PC-3 (cell line): Measurements from ENCODE around the gene TAS2R60. TPM values are rescaled to one million over a fixed set of nuclear protein-coding genes. Genes with fewer than 3 reads are reported as not detected.
"Not testable (repeated sequence)": the region's sequence is repeated elsewhere in the genome, so short reads cannot be mapped to it uniquely, and the experiment has no call there.

Experiments used
- ATAC-seq: fragments of 200-7000 bp; cut with Tn5 transposase; 2 replicates; pipeline ENCODE4 v1.9.1; 2020; ENCODE audit warnings: mild to moderate bottlenecking, moderate library complexity
- BruUV-seq: library from RNA; stranded (reverse); fragments of 400-500 nt; replicated peaks from 2 replicates; lab custom pipeline; 2021; lab: Mats Ljungman, UMichigan
- CTCF ChIA-PET: fragments of 300-600 bp; sonication (Branson Sonifier 250); formaldehyde crosslinking; loops from one replicate; lab custom pipeline; 2022; ENCODE audit warnings: antibody characterized with exemption; lab: Charles Lee
- POLR2A ChIA-PET: fragments of 300-600 bp; sonication (Branson Sonifier 250); formaldehyde crosslinking; loops from one replicate; lab custom pipeline; 2022; ENCODE audit warnings: antibody characterized with exemption; ENCODE audit not compliant: unreplicated experiment; lab: Charles Lee
- DNase-seq: peaks from one replicate; pipeline ENCODE4 v3.0.0-alpha.2; 2015
- H2AFZ ChIP-seq: fragments of 300-600 bp; sonication (generic); 2 replicates; pipeline ENCODE4 v1.6.0; 2016; ENCODE audit warnings: antibody characterized with exemption, low read length
- H3F3A ChIP-seq: fragments of 300-600 bp; sonication (generic); one replicate; pipeline ENCODE4 v1.6.0; 2017; ENCODE audit warnings: antibody characterized with exemption, low read length, control low read depth, mild to moderate bottlenecking; ENCODE audit not compliant: unreplicated experiment
- H3K27ac ChIP-seq: fragments of 300-600 bp; sonication (generic); 2 replicates; pipeline ENCODE4 v1.5.1; 2016; ENCODE audit warnings: mild to moderate bottlenecking, low read length
- H3K27me3 ChIP-seq: fragments of 300-600 bp; sonication (generic); 2 replicates; pipeline ENCODE4 v1.6.1; 2016; ENCODE audit warnings: low read length, mixed read lengths
- H3K36me3 ChIP-seq: fragments of 300-600 bp; sonication (generic); 2 replicates; pipeline ENCODE4 v1.6.1; 2016; ENCODE audit warnings: low read depth, mixed run types, low read length, mixed read lengths
- H3K4me1 ChIP-seq: fragments of 300-600 bp; sonication (generic); 2 replicates; pipeline ENCODE4 v1.5.1; 2016; ENCODE audit warnings: low read length; ENCODE audit not compliant: insufficient read depth
- H3K4me2 ChIP-seq: fragments of 300-600 bp; sonication (generic); 2 replicates; pipeline ENCODE4 v1.6.0; 2016; ENCODE audit warnings: low read length
- H3K4me3 ChIP-seq: fragments of 300-600 bp; sonication (generic); 2 replicates; pipeline ENCODE4 v1.5.1; 2016; ENCODE audit warnings: mild to moderate bottlenecking, low read length, mixed read lengths
- H3K79me2 ChIP-seq: fragments of 300-600 bp; sonication (generic); 2 replicates; pipeline ENCODE4 v1.6.1; 2017; ENCODE audit warnings: low read length, mixed read lengths
- H3K9ac ChIP-seq: fragments of 300-600 bp; sonication (generic); 2 replicates; pipeline ENCODE4 v1.6.0; 2016; ENCODE audit warnings: mild to moderate bottlenecking, low read length
- H3K9me2 ChIP-seq: fragments of 300-600 bp; sonication (generic); replicated peaks from 2 replicates; pipeline ENCODE4 v1.6.1; 2016; ENCODE audit warnings: mixed run types, low read length, mixed read lengths
- H3K9me3 ChIP-seq: fragments of 300-600 bp; sonication (generic); 2 replicates; pipeline ENCODE4 v1.6.1; 2016; ENCODE audit warnings: low read length, mixed read lengths
- H4K20me1 ChIP-seq: fragments of 300-600 bp; sonication (generic); 2 replicates; pipeline ENCODE4 v1.6.1; 2016; ENCODE audit warnings: low read length, mixed read lengths
- EZH2 ChIP-seq: fragments of 300-600 bp; sonication (generic); IDR thresholded peaks from one replicate; pipeline ENCODE4 v1.6.1; 2017; ENCODE audit warnings: antibody characterized with exemption, mild to moderate bottlenecking, low read length; ENCODE audit not compliant: unreplicated experiment
- EZH2phosphoT487 ChIP-seq: fragments of 300-600 bp; sonication (generic); IDR thresholded peaks from 2 replicates; pipeline ENCODE4 v1.6.1; 2018; ENCODE audit warnings: mild to moderate bottlenecking, antibody characterized with exemption, low read length, borderline replicate concordance
- intact Hi-C: fragments of 100-400 bp; cut with micrococcal nuclease; formaldehyde crosslinking; loops from 2 replicates; pipeline ENCODE4 v1.9.0; 2023
- total RNA-seq: library from RNA; depleted of rRNA; stranded (reverse); fragments of >200 nt; gene quantifications from 2 replicates; pipeline ENCODE4 v1.2.3, GENCODE V29; 2014
- TF ChIP-seq, protein P1 (sequence below): fragments of 300-600 bp; sonication (generic); conservative IDR thresholded peaks from 2 replicates; pipeline ENCODE4 v1.5.1; 2017; ENCODE audit warnings: antibody characterized with exemption, low read depth, mild to moderate bottlenecking, low read length

TAS2R60 gene
- total RNA-seq, 1 experiment from 2014 or later: not detected

DNA sequence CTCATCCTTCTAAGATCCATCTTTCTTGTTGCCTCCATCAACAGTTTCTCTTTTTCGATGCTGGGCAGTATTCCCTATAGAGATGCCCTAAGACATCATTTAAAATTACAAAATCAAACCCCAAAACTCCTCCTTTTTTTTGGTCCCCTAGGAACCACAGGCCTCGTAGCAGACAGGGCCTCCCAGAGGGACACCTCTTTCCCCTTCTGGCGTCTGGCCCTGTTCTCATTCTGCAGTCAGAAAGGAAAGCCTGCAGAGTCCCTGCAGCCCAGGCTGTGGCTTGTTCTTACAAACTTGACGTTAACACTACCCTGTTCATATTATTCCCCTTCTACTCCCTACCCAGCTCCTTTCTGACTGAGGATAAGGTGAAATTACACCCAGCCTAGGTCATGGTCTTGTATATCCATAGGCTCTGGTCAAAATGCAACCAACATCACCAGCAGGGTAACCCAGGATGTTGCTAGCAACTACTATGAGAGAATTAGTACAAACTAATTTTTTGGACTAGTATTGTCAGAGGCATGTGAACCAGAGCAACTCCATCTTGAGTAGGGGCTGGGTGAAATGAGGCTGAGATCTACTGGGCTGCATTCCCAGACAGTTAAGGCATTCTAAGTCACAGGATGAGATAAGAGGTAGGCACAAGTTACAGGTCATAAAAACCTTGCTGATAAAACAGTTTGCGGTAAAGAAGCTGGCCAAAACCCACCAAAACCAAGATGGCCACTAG, 31.1 kb upstream of the TAS2R60 start:
- BruUV-seq: no TSS peak
- Histone ChIP-seq H3K79me2 (peaks cover 9% of the 10 kb centered on the region), H3F3A (no peaks in the 10 kb centered on the region), H3K9me2 (no peaks in the 10 kb centered on the region), H4K20me1 (no peaks in the 10 kb centered on the region), H3K4me2 (no peak overlapping the region), H3K27ac (no peak overlapping the region), H2AFZ (no peak overlapping the region), H3K27me3 (no peaks in the 10 kb centered on the region), H3K9ac (no peak overlapping the region), H3K4me3 (no peak overlapping the region), H3K9me3 (no peaks in the 10 kb centered on the region), H3K4me1 (peaks cover 38% of the 10 kb centered on the region), H3K36me3 (no peaks in the 10 kb centered on the region)
- ChIA-PET POLR2A (interaction anchor here (0.5 kb wide), 1 partner anchor 123 kb away, joined by 34 read pairs; no protein-coding TSS in a partner anchor), CTCF (no interaction called here)
- DNase-seq: no peak
- TF ChIP-seq, protein P1, sequence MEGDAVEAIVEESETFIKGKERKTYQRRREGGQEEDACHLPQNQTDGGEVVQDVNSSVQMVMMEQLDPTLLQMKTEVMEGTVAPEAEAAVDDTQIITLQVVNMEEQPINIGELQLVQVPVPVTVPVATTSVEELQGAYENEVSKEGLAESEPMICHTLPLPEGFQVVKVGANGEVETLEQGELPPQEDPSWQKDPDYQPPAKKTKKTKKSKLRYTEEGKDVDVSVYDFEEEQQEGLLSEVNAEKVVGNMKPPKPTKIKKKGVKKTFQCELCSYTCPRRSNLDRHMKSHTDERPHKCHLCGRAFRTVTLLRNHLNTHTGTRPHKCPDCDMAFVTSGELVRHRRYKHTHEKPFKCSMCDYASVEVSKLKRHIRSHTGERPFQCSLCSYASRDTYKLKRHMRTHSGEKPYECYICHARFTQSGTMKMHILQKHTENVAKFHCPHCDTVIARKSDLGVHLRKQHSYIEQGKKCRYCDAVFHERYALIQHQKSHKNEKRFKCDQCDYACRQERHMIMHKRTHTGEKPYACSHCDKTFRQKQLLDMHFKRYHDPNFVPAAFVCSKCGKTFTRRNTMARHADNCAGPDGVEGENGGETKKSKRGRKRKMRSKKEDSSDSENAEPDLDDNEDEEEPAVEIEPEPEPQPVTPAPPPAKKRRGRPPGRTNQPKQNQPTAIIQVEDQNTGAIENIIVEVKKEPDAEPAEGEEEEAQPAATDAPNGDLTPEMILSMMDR: no peak
- no peak for TF ChIP-seq EZH2
- no peak for TF ChIP-seq EZH2phosphoT487
- ATAC-seq: no peak
- intact Hi-C loops: loop anchor here (10.0 kb wide), 1 partner anchor 407 kb away; no protein-coding TSS in a partner anchor

DNA sequence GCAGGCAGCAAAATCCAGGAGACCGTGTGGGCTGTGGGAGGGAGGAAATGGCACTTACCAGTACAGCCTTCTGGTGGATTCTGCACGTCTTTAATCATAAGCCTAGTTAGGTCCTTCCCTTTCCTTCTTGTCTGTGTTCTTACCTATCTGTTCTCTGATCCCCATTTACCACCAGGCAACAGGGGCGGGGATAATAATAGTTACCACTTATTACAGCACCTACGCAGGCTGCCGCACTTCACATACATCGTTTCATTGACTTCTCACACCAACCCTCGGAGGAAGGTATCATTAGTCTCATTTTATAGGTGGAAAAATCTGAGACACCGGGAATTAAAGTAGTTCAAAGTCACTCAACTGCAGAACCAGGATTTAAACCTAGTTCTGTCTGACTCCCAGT, 30.1 kb upstream of the TAS2R60 start:
- peaks cover 33% of the 10 kb centered on the region for H3K4me1 ChIP-seq
- H4K20me1 ChIP-seq: no peaks in the 10 kb centered on the region
- intact Hi-C loops: loop anchor here (10.0 kb wide), 1 partner anchor 408 kb away; no protein-coding TSS in a partner anchor
- no peaks in the 10 kb centered on the region for H3K9me3 ChIP-seq
- no peak overlapping the region for H3K9ac ChIP-seq
- H3K4me2 ChIP-seq: no peak overlapping the region
- no peaks in the 10 kb centered on the region for H3F3A ChIP-seq
- peaks cover 2% of the 10 kb centered on the region for H3K79me2 ChIP-seq
- POLR2A ChIA-PET: no interaction called here
- DNase-seq (no peak), ATAC-seq (no peak)
- H3K27ac ChIP-seq: no peak overlapping the region
- no peaks in the 10 kb centered on the region for H3K9me2 ChIP-seq
- TF ChIP-seq EZH2 (no peak), EZH2phosphoT487 (no peak)
- TF ChIP-seq, protein P1: no peak
- H3K4me3 ChIP-seq: no peak overlapping the region
- no TSS peak for BruUV-seq
- H2AFZ ChIP-seq: no peak overlapping the region
- H3K36me3 ChIP-seq: no peaks in the 10 kb centered on the region
- CTCF ChIA-PET: no interaction called here
- H3K27me3 ChIP-seq: no peaks in the 10 kb centered on the region

- H3K4me3 ChIP-seq: peak overlapping the region; percentile 56; the same call in 1 of the 2 replicates
- H3K36me3 ChIP-seq, H3K27me3 ChIP-seq, H3K9me3 ChIP-seq, ATAC-seq, H4K20me1 ChIP-seq, CTCF ChIA-PET, DNase-seq, H3K79me2 ChIP-seq, H3F3A ChIP-seq, H3K9me2 ChIP-seq: not testable (repeated sequence)
- intact Hi-C loops: loop anchor here (2.0 to 10.0 kb wide), 4 partner anchors 33 to 410 kb away; partner anchors contain the start of gene ZYX
- peak overlapping the region; percentile 62; the same call in 1 of the 2 replicates for H2AFZ ChIP-seq
- peaks cover 32% of the 10 kb centered on the region for H3K4me1 ChIP-seq
- POLR2A ChIA-PET: interaction anchor here (0.6 kb wide), 1 partner anchor 16 kb away, joined by 3 read pairs; no protein-coding TSS in a partner anchor
- H3K27ac ChIP-seq: peak overlapping the region; percentile 89
- peak overlapping the region; percentile 85 for H3K4me2 ChIP-seq
- H3K9ac ChIP-seq: peak overlapping the region; percentile 5; the same call in 1 of the 2 replicates
- TSS peak; percentile 91 for BruUV-seq
These were observed 28.0 kb upstream of the TAS2R60 start for GRCh38 chr7:143415209-143415608.
